ENCODE results near the gene STAT1. TPM values are rescaled to one million over a fixed set of nuclear protein-coding genes. Genes with fewer than 3 reads are reported as not detected.

Gene STAT1
- total and polyA plus RNA-seq, 2 donors (not counting 1 experiment from before 2014, with no cell fraction given), result 128 to 171 TPM

- Histone ChIP-seq H3K9ac (ENCODE audit: insufficient read depth, low read length) (no peak overlapping the region), H4K20me1 (ENCODE audit: control insufficient read depth, extremely low read depth, insufficient read depth, low read length) (no peaks in the 10 kb centered on the region), H3K4me2 (ENCODE audit: extremely low read depth, insufficient read depth, low read length) (no peak overlapping the region), H2AFZ (ENCODE audit: low read length) (no peak overlapping the region), H3K4me3 (replicated peaks in 1 of 4; ENCODE audit: control extremely low read depth in 1 of 4, insufficient read depth in 1 of 4, low read depth in 3 of 4, low read length in 4 of 4) (no peak overlapping the region), H3K27me3 (ENCODE audit: control insufficient read depth, insufficient read depth, low read length) (no peaks in the 10 kb centered on the region), H3K4me1 (ENCODE audit: control insufficient read depth, extremely low read depth, insufficient read depth, low read length) (peaks cover 15% of the 10 kb centered on the region), H3K9me3 (ENCODE audit: control insufficient read depth, insufficient read depth, low read depth, low read length) (no peaks in the 10 kb centered on the region), H3K79me2 (ENCODE audit: control insufficient read depth, insufficient read depth, low read length) (no peaks in the 10 kb centered on the region), H3K36me3 (ENCODE audit: control insufficient read depth, insufficient read depth, low read length) (no peaks in the 10 kb centered on the region), H3K27ac (ENCODE audit: insufficient read depth, low read length) (peak overlapping the region; percentile 41)
- DNase-seq (ENCODE audit: low read depth in 2 of 2), result peak; percentile 41 to 74
- TF ChIP-seq EZH2 (IDR thresholded peaks at IDR 0.05; ENCODE audit: low read length, missing control alignments) (no peak), CTCF (conservative IDR thresholded peaks at IDR 0.05 in 1 of 2, IDR thresholded peaks at IDR 0.05 in 1 of 2; ENCODE audit: low read depth in 1 of 2, low read length in 2 of 2) (no peak)
Observed at GRCh38 chr2:191049728-191050639, 36.0 kb upstream of the STAT1 start.

GRCh38 chr2:191048073-191048472, 34.1 kb upstream of the STAT1 start:
- H3K27ac ChIP-seq (ENCODE audit: insufficient read depth, low read length), result no peak overlapping the region
- peak; percentile 47 to 71 for DNase-seq (ENCODE audit: low read depth in 2 of 2)
- no peak overlapping the region for H3K4me3 ChIP-seq (replicated peaks in 1 of 4; ENCODE audit: control extremely low read depth in 1 of 4, insufficient read depth in 1 of 4, low read depth in 3 of 4, low read length in 4 of 4)
- H3K27me3 ChIP-seq (ENCODE audit: control insufficient read depth, insufficient read depth, low read length), result no peaks in the 10 kb centered on the region
- no peak overlapping the region for H3K4me2 ChIP-seq (ENCODE audit: extremely low read depth, insufficient read depth, low read length)
- no peak overlapping the region for H2AFZ ChIP-seq (ENCODE audit: low read length)
- H3K4me1 ChIP-seq (ENCODE audit: control insufficient read depth, extremely low read depth, insufficient read depth, low read length), result peaks cover 15% of the 10 kb centered on the region
- H3K9me3 ChIP-seq (ENCODE audit: control insufficient read depth, insufficient read depth, low read depth, low read length), result no peaks in the 10 kb centered on the region
- no peak overlapping the region for H3K9ac ChIP-seq (ENCODE audit: insufficient read depth, low read length)
- no peaks in the 10 kb centered on the region for H3K36me3 ChIP-seq (ENCODE audit: control insufficient read depth, insufficient read depth, low read length)
- H4K20me1 ChIP-seq (ENCODE audit: control insufficient read depth, extremely low read depth, insufficient read depth, low read length), result no peaks in the 10 kb centered on the region
- no peaks in the 10 kb centered on the region for H3K79me2 ChIP-seq (ENCODE audit: control insufficient read depth, insufficient read depth, low read length)
- no peak for TF ChIP-seq CTCF (conservative IDR thresholded peaks at IDR 0.05 in 1 of 2, IDR thresholded peaks at IDR 0.05 in 1 of 2; ENCODE audit: low read depth in 1 of 2, low read length in 2 of 2)
- no peak for TF ChIP-seq EZH2 (IDR thresholded peaks at IDR 0.05; ENCODE audit: low read length, missing control alignments)

- Histone ChIP-seq H3K9ac (ENCODE audit: insufficient read depth, low read length) (no peak overlapping the region), H3K9me3 (ENCODE audit: control insufficient read depth, insufficient read depth, low read depth, low read length) (no peaks in the 10 kb centered on the region), H3K79me2 (ENCODE audit: control insufficient read depth, insufficient read depth, low read length) (no peaks in the 10 kb centered on the region), H3K4me2 (ENCODE audit: extremely low read depth, insufficient read depth, low read length) (no peak overlapping the region), H2AFZ (ENCODE audit: low read length) (no peak overlapping the region), H3K4me3 (replicated peaks in 1 of 4; ENCODE audit: control extremely low read depth in 1 of 4, insufficient read depth in 1 of 4, low read depth in 3 of 4, low read length in 4 of 4) (no peak overlapping the region), H3K27ac (ENCODE audit: insufficient read depth, low read length) (no peak overlapping the region), H4K20me1 (ENCODE audit: control insufficient read depth, extremely low read depth, insufficient read depth, low read length) (no peaks in the 10 kb centered on the region), H3K36me3 (ENCODE audit: control insufficient read depth, insufficient read depth, low read length) (no peaks in the 10 kb centered on the region), H3K4me1 (ENCODE audit: control insufficient read depth, extremely low read depth, insufficient read depth, low read length) (peaks cover 8% of the 10 kb centered on the region), H3K27me3 (ENCODE audit: control insufficient read depth, insufficient read depth, low read length) (no peaks in the 10 kb centered on the region)
- TF ChIP-seq CTCF (conservative IDR thresholded peaks at IDR 0.05 in 1 of 2, IDR thresholded peaks at IDR 0.05 in 1 of 2; ENCODE audit: low read depth in 1 of 2, low read length in 2 of 2), result no peak
- no peak for TF ChIP-seq EZH2 (IDR thresholded peaks at IDR 0.05; ENCODE audit: low read length, missing control alignments)
- DNase-seq (ENCODE audit: low read depth in 2 of 2), result peak in 1 of 2 donors; percentile 36
Observed at GRCh38 chr2:191045141-191045540, 31.2 kb upstream of the STAT1 start.
